ENCODE results near the gene QRICH1.

Gene QRICH1

DNA sequence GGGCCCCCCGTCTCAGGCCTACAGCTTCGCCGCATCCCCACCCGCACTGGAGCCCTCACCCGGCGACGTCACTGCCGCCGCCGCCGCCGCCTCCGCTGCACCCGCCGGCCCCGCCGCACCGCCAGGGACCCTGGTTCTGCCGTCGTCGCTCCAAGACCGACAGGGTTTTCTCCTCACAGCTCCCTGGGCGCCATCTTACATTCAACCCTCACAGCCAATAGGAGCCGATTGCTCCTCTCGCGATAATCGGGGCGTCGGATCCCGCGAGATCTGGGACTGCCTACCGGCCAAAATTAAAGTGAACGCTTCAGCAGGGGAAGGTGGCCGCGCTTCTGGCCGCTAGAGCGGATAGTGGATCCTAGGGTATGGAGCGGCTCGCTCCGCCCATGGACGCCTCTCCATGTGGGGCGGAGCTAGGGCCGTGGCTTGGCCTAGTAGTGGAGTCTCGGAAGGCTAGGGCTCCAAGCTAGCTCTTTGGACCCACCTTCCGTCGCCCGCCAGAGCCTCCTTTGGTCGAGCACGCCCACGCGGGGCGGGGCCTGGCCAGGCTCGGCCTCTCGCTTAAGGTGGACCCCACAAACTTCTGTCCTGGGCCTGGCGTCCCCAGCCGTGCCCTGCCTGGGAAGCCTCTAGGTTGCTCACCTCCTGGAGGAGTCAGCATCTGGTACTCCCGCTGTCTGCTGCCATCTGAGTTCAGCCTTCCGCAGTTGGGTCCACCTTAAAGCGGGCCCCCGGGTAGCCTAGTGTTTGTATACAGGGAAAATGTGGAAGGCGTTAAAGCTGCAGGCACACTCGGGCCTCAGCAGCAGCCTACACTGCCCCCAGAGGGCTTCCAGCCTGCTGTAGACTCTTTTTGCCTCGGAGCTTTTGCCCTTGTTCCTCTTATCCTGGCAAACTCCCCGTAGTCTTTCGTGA lies at the start of gene QRICH1:
Gene QRICH1, minus strand, starts transcription at position 219 of the 915 bp plus-strand sequence. CDS start 17,054 bp downstream, outside the sequence.
- peak; percentile 97 for DNase-seq

DNA sequence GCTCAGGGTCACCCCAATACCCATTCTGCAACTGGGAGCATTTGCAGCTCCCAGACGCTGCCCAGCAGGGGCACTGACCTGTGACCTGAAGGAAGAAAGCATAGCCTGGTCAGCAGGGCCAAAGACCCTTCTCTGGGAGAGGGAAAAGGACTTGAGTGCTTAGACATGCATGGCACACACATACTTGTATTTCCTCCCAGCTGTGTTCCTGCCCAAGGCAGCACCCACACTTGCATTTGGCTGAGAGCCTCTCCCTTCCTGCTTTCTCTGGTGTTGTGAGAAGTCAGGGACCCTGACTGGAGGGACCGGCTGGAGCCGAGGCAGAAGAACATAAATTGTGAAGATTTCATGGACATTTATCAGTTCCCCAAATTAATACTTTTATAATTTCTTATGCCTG lies 46.2 kb upstream of the QRICH1 start:
- no peak for DNase-seq

GRCh38 chr3:49135499-49135898 lies 41.6 kb upstream of the QRICH1 start:
- no peak for DNase-seq

DNA sequence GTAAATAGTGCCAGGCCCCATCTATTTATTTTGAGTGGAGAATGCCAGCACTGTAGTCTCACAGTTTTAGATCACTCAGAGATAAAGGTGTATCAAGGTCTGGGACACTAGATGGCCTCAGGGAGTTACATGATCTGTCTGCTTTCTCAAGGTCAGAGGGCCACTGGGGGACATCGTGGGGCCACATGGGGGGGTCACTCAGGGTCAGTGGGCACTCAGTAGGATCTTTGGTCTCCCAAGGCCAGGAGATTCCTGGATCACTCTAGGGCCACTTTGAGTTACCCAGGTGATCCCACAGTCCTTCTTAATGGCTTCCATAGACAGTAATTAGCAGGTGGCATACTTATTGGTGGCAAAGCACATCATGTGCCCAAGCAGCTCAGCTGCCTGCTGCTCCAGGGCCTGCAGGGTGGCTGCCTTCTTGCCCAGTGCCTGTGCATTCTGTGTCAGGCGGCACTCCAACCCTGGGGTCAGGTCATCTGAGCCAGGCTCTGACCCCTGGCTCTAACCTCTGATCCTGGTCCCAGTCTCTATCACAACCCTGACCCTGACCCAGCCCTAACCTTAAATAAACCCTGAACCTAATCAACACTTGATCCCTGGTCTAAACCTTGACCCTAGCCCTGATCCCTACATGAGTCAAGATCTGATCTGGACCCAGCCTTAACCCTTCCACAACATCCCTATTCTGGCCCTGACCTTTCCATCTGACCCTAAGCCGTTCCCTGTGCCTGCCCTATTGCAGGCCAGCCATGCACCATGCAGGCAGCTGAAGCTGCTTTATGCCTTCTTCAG lies 40.8 kb upstream of the QRICH1 start:
- DNase-seq, result no peak

GRCh38 chr3:49133226-49133951 lies 39.5 kb upstream of the QRICH1 start:
- no peak for DNase-seq

GRCh38 chr3:49132437-49133225 lies 38.8 kb upstream of the QRICH1 start, which contains the start of gene LAMB2:
Gene LAMB2 (minus strand): TSS chr3:49133050. CDS start chr3:49132867, 183 bp downstream.
- DNase-seq, result no peak

DNA sequence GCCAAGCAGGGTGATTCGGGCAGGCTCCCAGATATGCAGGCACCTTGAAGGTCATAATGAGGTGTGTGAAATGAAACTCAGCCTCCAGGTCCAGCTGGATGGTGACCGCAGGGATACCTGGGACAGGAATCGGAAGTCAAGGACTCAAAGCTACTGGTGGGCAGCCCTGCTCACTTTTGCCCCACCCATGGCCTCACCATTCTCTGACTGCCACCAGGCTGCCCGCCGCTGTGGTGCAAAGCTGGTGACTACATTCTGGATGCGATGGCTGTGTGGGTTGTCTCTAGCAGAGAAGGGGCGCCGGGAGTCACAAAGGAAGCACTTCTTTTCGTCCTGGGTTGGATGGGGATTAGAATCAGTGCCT lies 38.2 kb upstream of the QRICH1 start:
- no peak for DNase-seq

GRCh38 chr3:49131576-49131975 lies 37.7 kb upstream of the QRICH1 start:
- DNase-seq, result no peak

DNA sequence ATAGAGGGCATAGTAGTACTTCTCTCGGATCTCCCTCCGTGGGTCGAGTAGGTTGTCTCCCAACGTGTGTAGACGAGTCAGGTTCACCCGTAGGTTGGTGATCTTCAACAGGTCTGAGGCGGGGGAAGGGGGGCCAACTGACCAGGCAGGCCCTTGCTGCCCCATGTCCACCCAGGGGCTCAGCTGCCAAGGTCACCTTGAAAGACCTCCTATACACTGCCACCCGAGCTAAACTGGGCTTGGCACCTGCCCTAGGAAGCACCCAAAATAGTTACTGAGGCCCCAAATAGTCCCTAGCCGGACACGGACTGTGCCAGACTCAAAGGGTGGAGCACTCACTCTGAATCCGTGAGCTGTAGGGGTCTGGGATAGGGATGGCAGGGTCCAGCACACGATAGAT lies 37.2 kb upstream of the QRICH1 start:
- DNase-seq, result no peak

DNA sequence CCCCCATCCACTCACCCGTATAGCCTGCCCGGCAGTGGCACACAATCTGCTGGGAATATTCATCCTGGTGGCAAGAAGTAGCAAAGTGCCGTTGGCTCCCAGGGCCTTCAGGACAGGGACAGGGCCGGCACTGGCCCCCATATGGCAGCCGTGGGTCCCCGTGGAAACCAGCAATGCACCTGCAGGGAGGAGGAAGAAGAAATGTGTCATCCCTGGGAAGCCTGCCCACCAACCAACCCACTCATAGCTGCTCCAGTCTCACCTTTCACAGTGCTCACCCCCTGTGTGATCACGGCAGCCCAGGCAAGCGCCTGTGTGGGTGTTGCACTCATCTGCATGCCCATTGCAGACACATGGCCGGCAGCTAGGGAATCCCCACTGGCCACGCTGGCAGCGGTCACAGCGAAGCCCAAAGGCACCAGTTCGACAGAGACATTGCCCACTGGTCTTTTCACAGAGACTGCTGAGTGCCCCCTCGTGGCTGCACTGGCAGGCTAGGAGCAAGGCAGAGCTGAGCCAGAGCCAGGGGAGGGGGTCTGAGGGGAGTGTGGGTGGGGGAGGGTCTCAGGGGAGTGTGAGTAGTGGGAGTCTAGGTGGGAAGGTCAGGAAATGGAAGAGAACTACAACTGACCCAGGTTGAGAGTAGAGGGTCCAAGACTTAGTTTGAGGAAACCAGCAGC lies 31.3 kb upstream of the QRICH1 start:
- no peak for DNase-seq

DNA sequence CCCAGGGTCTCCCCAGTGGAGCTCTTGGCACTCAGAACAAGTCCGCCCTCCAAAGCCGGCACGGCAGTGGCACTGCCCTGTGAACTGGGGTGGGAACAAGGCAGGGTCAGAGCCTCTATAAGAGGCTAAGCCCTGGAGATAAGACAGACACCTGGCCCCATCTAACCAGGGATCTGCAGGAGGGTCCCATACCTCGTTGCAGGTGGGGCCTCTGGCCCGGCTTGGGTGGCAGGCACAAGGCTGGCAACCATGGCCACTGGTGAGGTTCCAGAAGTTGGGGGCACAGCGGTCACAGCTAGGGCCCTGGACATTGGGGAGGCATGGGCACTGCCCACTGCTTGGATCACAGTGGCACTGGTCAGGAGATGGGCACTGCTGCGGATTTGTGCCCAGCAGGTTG lies 30.3 kb upstream of the QRICH1 start:
- no peak for DNase-seq

GRCh38 chr3:49123687-49124086 lies 29.8 kb upstream of the QRICH1 start:
- DNase-seq, result no peak

DNA sequence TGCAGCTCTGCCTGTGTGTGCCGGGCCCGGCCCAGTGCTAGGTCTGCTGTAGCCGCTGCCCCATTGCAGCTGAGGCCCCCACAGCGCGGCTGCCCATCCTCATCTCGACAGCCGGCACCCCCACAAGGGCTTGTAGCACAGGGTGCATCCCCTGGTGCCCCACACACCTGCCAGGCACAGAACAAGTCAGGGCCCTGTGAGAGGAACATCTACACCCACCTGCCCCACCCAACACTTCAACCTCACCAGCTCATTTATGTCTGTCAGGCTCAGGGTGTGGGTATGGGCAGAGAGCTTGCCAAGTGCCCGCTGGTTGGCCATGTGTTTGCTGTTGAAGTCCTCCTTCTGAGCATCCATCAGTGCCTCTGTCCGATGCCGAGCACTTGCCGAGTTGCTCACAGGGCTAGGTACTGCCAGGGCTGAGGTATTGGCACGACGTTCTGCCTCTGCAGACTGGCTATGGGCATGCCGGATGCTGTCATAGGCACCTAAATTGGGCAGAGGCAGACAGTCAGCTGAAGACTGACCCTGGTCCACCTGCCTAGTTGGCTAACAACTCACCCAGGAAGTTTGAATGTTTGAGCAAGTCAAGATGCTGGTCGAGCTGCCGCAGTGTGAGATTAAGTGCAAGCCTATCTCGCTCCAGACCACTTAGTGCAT lies 29.1 kb upstream of the QRICH1 start:
- DNase-seq, result no peak

DNA sequence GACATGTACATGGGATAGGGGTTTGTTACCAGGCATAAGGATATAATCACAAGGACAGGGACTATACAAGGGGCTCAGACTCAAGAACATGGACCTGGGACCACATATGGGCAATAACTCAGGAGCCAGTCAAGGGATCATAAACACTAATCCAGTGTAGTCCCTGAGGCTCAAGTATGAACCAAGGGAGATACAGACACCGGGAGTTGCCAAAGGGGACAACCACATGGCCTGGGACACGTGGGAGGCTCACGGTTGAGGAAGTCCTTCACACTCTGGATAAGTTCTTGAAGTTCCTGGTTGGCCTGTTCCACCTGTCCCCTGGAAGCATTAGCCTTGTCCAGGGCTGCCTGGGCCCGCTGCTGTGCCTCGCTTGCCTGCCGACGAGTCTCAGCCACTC lies 28.6 kb upstream of the QRICH1 start:
- no peak for DNase-seq

GRCh38 chr3:49122022-49122421 lies 28.2 kb upstream of the QRICH1 start:
- no peak for DNase-seq

- DNase-seq, result no peak
These were observed 27.4 kb upstream of the QRICH1 start for GRCh38 chr3:49121132-49121736.

DNA sequence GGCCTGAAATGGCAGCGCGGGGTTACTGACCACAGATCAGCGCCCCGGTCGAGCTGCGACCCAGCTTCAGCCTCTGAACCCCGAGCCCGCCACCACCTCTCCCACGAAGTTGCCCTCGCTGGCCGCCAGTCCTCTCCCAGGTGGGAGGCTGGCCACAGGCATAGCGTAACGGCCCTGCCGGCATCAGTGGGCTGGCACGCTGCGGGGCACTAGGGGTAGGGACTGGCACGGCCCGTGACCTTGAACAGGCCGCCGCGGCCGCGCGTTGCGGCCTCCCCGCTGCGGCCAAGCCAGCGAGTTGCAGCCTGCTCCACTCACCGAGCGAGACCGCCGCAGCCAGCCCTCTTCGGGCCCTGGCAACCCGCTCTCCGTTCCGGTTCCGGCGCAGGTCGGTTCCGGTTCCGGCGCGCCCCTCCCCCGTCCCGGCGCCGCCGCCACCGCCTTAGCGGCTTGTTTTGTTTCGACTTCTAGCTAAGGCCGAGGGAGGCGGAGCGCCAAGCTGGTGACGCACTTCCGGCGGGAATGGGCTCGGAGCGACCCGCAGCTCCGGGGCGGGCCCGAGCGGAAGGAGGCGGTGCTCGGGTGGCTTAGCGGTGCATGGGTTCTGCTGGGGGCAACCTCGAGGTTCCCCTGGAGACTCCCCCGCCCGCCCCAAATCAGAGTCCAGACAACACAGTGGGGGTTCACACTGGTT lies 26.7 kb upstream of the QRICH1 start, which contains the start of gene USP19:
Gene USP19, minus strand, starts transcription at position 386 of the 694 bp plus-strand sequence. CDS start 1,678 bp downstream, outside the sequence.
- peak; percentile 94 for DNase-seq

- DNase-seq, result no peak
These were observed 26.2 kb upstream of the QRICH1 start for GRCh38 chr3:49120096-49120437.

GRCh38 chr3:49119439-49119838 lies 25.6 kb upstream of the QRICH1 start:
- DNase-seq, result no peak

DNA sequence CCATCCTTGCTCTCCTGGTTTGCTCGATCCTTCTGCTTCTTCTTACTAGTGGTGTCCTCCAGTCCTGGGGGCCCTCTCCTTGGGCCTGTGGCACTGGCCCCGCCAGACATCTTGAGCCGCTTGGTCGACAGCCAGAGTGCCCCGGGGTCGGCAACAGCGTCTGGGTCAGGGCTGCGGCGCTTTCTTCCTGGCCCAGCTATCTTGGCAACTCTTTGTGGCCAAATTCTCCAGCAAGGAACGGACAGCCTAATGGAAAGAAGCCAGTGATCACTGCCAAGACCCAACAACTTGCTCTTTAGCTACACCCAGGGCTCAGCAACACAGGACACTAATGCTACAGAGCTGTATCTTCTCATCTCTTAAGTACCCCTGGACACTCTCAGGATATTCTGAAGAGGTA lies 25.2 kb upstream of the QRICH1 start:
- no peak for DNase-seq

Measured in stimulated activated CD4-positive, alpha-beta T cell treated with anti-CD3 and anti-CD28 coated beads, Interleukin-1b, Interleukin-23, amount 100 ng/mL, for 48 hours (primary cell).